A549 (cell line): ENCODE measurements around the gene ILRUN. TPM values are rescaled to one million over a fixed set of nuclear protein-coding genes. Genes with fewer than 3 reads are reported as not detected.

Source experiments
- ATAC-seq, 2 experiments: fragments of 200-7000 bp in 1 of 2; fragments of >200 bp in 1 of 2; cut with Nextera tagmentation in 1 of 2; cut with Tn5 transposase in 1 of 2; 3 replicates each; pipeline versions ENCODE4 v1.8.0 to v1.9.1; 2018 to 2020; ENCODE audit warnings: mild to moderate bottlenecking in 1 of 2, moderate library complexity in 1 of 2
- CTCF ChIA-PET: fragments of 300-600 bp; sonication (Branson Sonifier 250); formaldehyde crosslinking; extraction: SDS; loops from one replicate; lab custom pipeline; 2021; ENCODE audit warnings: antibody characterized with exemption, inconsistent platforms; lab: Yijun Ruan, JAX
- POLR2A ChIA-PET: fragments of 350-600 bp; formaldehyde crosslinking; extraction: SDS; loops from one replicate; lab custom pipeline; 2021; ENCODE audit warnings: antibody characterized with exemption, inconsistent platforms; lab: Yijun Ruan, JAX
- DNase-seq, 2 experiments: peaks; one replicate each; pipeline versions ENCODE4 v3.0.0 to v3.0.0-alpha.2; 2011 to 2016; ENCODE audit warnings: low read depth in 1 of 2, low spot score in 1 of 2
- FAIRE-seq: peaks from 2 replicates; lab custom pipeline; 2011; peaks lifted over from hg19 to GRCh38; lab: Jason Lieb, UNC
- H3K27ac ChIP-seq, 2 experiments: fragments of >200 bp; sonication (Bioruptor Twin); formaldehyde crosslinking; 3 replicates each; pipeline ENCODE4 v1.5.1; 2016 to 2017
- H3K4me1 ChIP-seq: fragments of >200 bp; sonication (Bioruptor Twin); formaldehyde crosslinking; 3 replicates; pipeline ENCODE4 v1.6.1; 2016
- H3K4me2 ChIP-seq: fragments of >200 bp; sonication (Bioruptor Twin); formaldehyde crosslinking; 3 replicates; pipeline ENCODE4 v1.6.1; 2016
- H3K4me3 ChIP-seq: fragments of >200 bp; sonication (Bioruptor Twin); formaldehyde crosslinking; 3 replicates; pipeline ENCODE4 v1.5.1; 2016
- H3K9me3 ChIP-seq: fragments of >200 bp; sonication (Bioruptor Twin); formaldehyde crosslinking; 3 replicates; pipeline ENCODE4 v1.6.1; 2016
- CEBPB ChIP-seq, 2 experiments: fragments of >200 bp in 1 of 2; sonication (Bioruptor Twin) in 1 of 2; formaldehyde crosslinking in 1 of 2; IDR thresholded peaks; 2 replicates each; pipeline ENCODE4 v1.6.1; 2012 to 2016
- EHF ChIP-seq: fragments of 250-450 bp; sonication (Bioruptor Pico); IDR thresholded peaks from 2 replicates; pipeline ENCODE4 v1.5.0; 2020; ENCODE audit warnings: mild to moderate bottlenecking
- EHMT2 ChIP-seq: fragments of 200-600 bp; sonication (generic); IDR thresholded peaks from 2 replicates; pipeline ENCODE4 v1.6.1; 2016; ENCODE audit warnings: antibody characterized with exemption, low read depth, mild to moderate bottlenecking, moderate library complexity
- FOSB ChIP-seq: fragments of 250-450 bp; sonication (Bioruptor Pico); IDR thresholded peaks from 2 replicates; pipeline ENCODE4 v1.5.0; 2020; ENCODE audit warnings: mild to moderate bottlenecking, moderate library complexity
- FOXS1 ChIP-seq: fragments of 250-450 bp; sonication (Bioruptor Pico); IDR thresholded peaks from 2 replicates; pipeline ENCODE4 v1.5.0; 2020; ENCODE audit warnings: mild to moderate bottlenecking, moderate library complexity
- HEYL ChIP-seq: fragments of 250-450 bp; sonication (Bioruptor Pico); IDR thresholded peaks from 2 replicates; pipeline ENCODE4 v1.8.0; 2021; ENCODE audit warnings: mild to moderate bottlenecking, moderate library complexity
- JUN ChIP-seq, 2 experiments: fragments of >200 bp; sonication (Bioruptor Twin); formaldehyde crosslinking; IDR thresholded peaks; 2 replicates in 1 of 2; 3 replicates in 1 of 2; pipeline ENCODE4 v1.6.1; 2016 to 2017
- JUNB ChIP-seq: fragments of >200 bp; sonication (Bioruptor Twin); formaldehyde crosslinking; IDR thresholded peaks from 2 replicates; pipeline ENCODE4 v1.6.1; 2016
- KDM1A ChIP-seq: fragments of 200-600 bp; sonication (generic); IDR thresholded peaks from 2 replicates; pipeline ENCODE4 v1.6.1; 2016; ENCODE audit warnings: low read depth, mild to moderate bottlenecking
- KDM5A ChIP-seq: fragments of 200-600 bp; sonication (generic); IDR thresholded peaks from 2 replicates; pipeline ENCODE4 v1.6.1; 2016; ENCODE audit warnings: antibody characterized with exemption, mild to moderate bottlenecking
- MAZ ChIP-seq: fragments of 150-350 bp; IDR thresholded peaks from 2 replicates; pipeline ENCODE4 v1.6.1; 2014; ENCODE audit warnings: antibody characterized with exemption, low read depth, low read length, borderline replicate concordance
- MYC ChIP-seq: IDR thresholded peaks from 2 replicates; pipeline ENCODE4 v1.6.1; 2012; ENCODE audit warnings: mild to moderate bottlenecking, inconsistent platforms, low read length, improper control_type of control experiment, borderline replicate concordance
- NR3C1 ChIP-seq: fragments of >200 bp; sonication (Bioruptor Twin); formaldehyde crosslinking; IDR thresholded peaks from 3 replicates; pipeline ENCODE4 v1.6.1; 2017
- PHF8 ChIP-seq: fragments of 200-600 bp; sonication (generic); IDR thresholded peaks from 2 replicates; pipeline ENCODE4 v1.6.1; 2016; ENCODE audit warnings: low read depth, mild to moderate bottlenecking, antibody characterized with exemption, moderate library complexity, borderline replicate concordance
- RARB ChIP-seq: fragments of 250-450 bp; sonication (Bioruptor Pico); IDR thresholded peaks from 2 replicates; pipeline ENCODE4 v1.8.0; 2021; ENCODE audit warnings: mild to moderate bottlenecking, moderate library complexity
- RFX5 ChIP-seq: fragments of 450-650 bp; IDR thresholded peaks from 2 replicates; pipeline ENCODE4 v1.7.1; 2014; ENCODE audit warnings: antibody characterized with exemption, mild to moderate bottlenecking, moderate library complexity
- TP53 ChIP-seq: fragments of 250-450 bp; sonication (Bioruptor Pico); IDR thresholded peaks from 2 replicates; pipeline ENCODE4 v1.5.0; 2021; ENCODE audit warnings: mild to moderate bottlenecking, moderate library complexity
- ZC3H11A ChIP-seq: fragments of 450-650 bp; IDR thresholded peaks from 2 replicates; pipeline ENCODE4 v1.6.1; 2014; ENCODE audit warnings: antibody characterized with exemption, mild to moderate bottlenecking
- ZFP36 ChIP-seq: fragments of 450-650 bp; IDR thresholded peaks from 2 replicates; pipeline ENCODE4 v1.6.1; 2014; ENCODE audit warnings: borderline replicate concordance; ENCODE audit not compliant: partially characterized antibody
- ZNF302 ChIP-seq: fragments of 250-450 bp; sonication (Bioruptor Pico); IDR thresholded peaks from 2 replicates; pipeline ENCODE4 v1.9.0; 2021; ENCODE audit warnings: inconsistent platforms, mild to moderate bottlenecking, moderate library complexity
- WGBS: methylation state at CpG from one replicate; pipeline ENCODE4 v1.1.6; 2017; ENCODE audit errors: missing lambda C conversion rate; 5-methylcytosine and 5-hydroxymethylcytosine counted together
- polyA plus RNA-seq, 4 experiments: library from polyadenylated mRNA; depleted of rRNA in 3 of 4; stranded (reverse); fragments of >200 nt; fragmentation: RNase III in 1 of 4; extraction: RNeasy Plus Mini Kit Qiagen cat#74134 plus additional on column Dnase treatment in 1 of 4; gene quantifications; 2 replicates in 3 of 4; 3 replicates in 1 of 4; pipeline ENCODE4 v1.2.3, GENCODE V29; 2011 to 2017
- TF ChIP-seq, protein P1 (sequence below): fragments of 450-650 bp; IDR thresholded peaks from 2 replicates; pipeline ENCODE4 v1.6.1; 2014; ENCODE audit warnings: antibody characterized with exemption
- TF ChIP-seq, protein P2 (sequence below): fragments of >200 bp; sonication (Bioruptor Twin); formaldehyde crosslinking; IDR thresholded peaks from 3 replicates; pipeline ENCODE4 v1.5.1; 2016
- TF ChIP-seq, protein P3 (sequence below): fragments of 250-450 bp; sonication (Bioruptor Pico); IDR thresholded peaks from 2 replicates; pipeline ENCODE4 v1.5.0; 2020; ENCODE audit warnings: low read depth, mild to moderate bottlenecking, moderate library complexity
- TF ChIP-seq, protein P4 (sequence below): fragments of 150-350 bp; IDR thresholded peaks from 2 replicates; pipeline ENCODE4 v1.6.1; 2014; ENCODE audit warnings: low read depth, mild to moderate bottlenecking, low read length
- TF ChIP-seq, protein P5 (sequence below): IDR thresholded peaks from 2 replicates; pipeline ENCODE4 v1.6.1; 2012

Gene ILRUN
- polyA plus RNA-seq, 2 of the 4 experiments (the other 2 are of a cell fraction) = 28.6 to 36.1 TPM

DNA sequence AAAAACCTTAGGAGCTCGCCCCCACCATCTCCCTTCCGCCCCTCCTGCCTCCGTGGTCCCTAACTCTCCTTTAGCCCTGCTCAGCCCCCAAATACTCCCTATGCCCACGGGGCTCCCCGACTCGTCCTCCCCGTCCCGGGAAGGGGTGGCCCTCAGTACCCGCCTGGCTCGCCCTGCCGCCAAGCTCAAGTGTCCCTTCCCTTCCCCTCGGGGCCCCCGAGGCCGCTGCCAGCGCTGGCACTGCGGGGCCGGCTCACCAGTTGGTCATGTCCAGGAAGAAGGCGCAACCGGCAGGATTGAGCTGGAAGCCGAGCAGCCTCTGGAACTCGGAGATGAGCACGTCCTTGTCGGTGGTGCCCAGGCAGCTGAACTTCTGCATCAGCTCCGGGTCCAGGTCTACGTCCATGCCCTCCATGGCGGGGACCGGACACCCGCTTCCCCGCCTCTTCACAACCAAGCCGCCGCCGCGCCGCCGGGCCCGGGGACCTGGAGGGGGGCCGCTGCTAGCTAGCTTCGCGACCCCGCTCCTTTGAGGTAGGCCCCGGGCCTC is 303 bp downstream of the ILRUN start:
- no peak for FAIRE-seq

DNA sequence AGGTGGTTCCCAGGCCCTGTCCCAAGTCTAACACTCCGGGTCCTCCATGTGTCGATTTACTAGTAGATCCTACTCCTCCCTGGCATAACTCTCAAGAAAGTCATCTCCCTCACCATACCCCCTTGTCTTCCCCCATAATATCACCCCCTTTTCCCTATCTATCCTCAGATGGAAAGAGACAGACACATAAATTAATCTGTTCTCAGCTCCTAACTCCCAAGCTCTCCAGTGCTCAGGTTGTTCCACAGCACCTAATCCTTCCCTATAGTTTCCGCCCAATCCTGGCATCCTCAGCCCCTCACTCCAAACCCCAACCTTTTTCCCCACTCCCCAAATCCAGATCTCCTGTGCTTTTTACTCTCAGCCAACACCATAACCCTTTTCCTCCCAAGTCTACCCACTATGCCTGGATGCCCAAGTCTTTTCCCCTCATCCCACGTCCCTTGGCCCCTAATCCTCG is 808 bp downstream of the ILRUN start:
- CTCF ChIA-PET = interaction anchor here (0.6 to 1.1 kb wide), 2 partner anchors 61 to 83 kb away, joined by 3 read pairs; no protein-coding TSS in a partner anchor
- POLR2A ChIA-PET = interaction anchor here (1.0 to 1.1 kb wide), 2 partner anchors 38 to 61 kb away, joined by 4 to 6 read pairs; partner anchors contain the start of gene SNRPC
- Histone ChIP-seq H3K9me3 (no peaks in the 10 kb centered on the region), H3K4me2 (peak overlapping the region; percentile 98), H3K27ac (peak overlapping the region; percentile 82 to 93), H3K4me1 (peaks cover 29% of the 10 kb centered on the region), H3K4me3 (peak overlapping the region; percentile 99)
- WGBS = 5% methylated on average over 5 of the region's 5 CpGs
- FAIRE-seq (no peak), ATAC-seq (peak in 1 of 2 experiments; percentile 7; a peak in 2 of 6 replicates), DNase-seq (no peak)
- TF ChIP-seq ZNF302 (CRISPR knock-in tag) (no peak), CEBPB (IDR thresholded peaks at IDR 0.05) (no peak), JUN (IDR thresholded peaks at IDR 0.05) (no peak), KDM1A (no peak), RARB (CRISPR knock-in tag) (no peak)

More for the DNA sequence above, 303 bp downstream of the ILRUN start:
- ATAC-seq (peak; percentile 69 to 81), DNase-seq (no peak)
- TF ChIP-seq ZFP36 = no peak
- TF ChIP-seq JUNB = no peak
- TF ChIP-seq NR3C1 = no peak
- TF ChIP-seq, protein P1, sequence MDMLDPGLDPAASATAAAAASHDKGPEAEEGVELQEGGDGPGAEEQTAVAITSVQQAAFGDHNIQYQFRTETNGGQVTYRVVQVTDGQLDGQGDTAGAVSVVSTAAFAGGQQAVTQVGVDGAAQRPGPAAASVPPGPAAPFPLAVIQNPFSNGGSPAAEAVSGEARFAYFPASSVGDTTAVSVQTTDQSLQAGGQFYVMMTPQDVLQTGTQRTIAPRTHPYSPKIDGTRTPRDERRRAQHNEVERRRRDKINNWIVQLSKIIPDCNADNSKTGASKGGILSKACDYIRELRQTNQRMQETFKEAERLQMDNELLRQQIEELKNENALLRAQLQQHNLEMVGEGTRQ = no peak
- TF ChIP-seq, protein P2, sequence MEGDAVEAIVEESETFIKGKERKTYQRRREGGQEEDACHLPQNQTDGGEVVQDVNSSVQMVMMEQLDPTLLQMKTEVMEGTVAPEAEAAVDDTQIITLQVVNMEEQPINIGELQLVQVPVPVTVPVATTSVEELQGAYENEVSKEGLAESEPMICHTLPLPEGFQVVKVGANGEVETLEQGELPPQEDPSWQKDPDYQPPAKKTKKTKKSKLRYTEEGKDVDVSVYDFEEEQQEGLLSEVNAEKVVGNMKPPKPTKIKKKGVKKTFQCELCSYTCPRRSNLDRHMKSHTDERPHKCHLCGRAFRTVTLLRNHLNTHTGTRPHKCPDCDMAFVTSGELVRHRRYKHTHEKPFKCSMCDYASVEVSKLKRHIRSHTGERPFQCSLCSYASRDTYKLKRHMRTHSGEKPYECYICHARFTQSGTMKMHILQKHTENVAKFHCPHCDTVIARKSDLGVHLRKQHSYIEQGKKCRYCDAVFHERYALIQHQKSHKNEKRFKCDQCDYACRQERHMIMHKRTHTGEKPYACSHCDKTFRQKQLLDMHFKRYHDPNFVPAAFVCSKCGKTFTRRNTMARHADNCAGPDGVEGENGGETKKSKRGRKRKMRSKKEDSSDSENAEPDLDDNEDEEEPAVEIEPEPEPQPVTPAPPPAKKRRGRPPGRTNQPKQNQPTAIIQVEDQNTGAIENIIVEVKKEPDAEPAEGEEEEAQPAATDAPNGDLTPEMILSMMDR = no peak
- TF ChIP-seq RFX5 = no peak
- TF ChIP-seq MYC = no peak
- no peak for TF ChIP-seq TP53
- no peak for TF ChIP-seq EHF (CRISPR knock-in tag)
- TF ChIP-seq, protein P3, sequence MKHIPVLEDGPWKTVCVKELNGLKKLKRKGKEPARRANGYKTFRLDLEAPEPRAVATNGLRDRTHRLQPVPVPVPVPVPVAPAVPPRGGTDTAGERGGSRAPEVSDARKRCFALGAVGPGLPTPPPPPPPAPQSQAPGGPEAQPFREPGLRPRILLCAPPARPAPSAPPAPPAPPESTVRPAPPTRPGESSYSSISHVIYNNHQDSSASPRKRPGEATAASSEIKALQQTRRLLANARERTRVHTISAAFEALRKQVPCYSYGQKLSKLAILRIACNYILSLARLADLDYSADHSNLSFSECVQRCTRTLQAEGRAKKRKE = no peak
- no peak for TF ChIP-seq EHMT2
- TF ChIP-seq, protein P4, sequence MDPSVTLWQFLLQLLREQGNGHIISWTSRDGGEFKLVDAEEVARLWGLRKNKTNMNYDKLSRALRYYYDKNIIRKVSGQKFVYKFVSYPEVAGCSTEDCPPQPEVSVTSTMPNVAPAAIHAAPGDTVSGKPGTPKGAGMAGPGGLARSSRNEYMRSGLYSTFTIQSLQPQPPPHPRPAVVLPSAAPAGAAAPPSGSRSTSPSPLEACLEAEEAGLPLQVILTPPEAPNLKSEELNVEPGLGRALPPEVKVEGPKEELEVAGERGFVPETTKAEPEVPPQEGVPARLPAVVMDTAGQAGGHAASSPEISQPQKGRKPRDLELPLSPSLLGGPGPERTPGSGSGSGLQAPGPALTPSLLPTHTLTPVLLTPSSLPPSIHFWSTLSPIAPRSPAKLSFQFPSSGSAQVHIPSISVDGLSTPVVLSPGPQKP = no peak
- peak overlapping the region; percentile 82 to 93 for H3K27ac ChIP-seq
- CTCF ChIA-PET = interaction anchor here (0.6 to 1.1 kb wide), 2 partner anchors 60 to 83 kb away, joined by 3 read pairs; no protein-coding TSS in a partner anchor
- WGBS = 0% methylated on average over 19 of the region's 41 CpGs
- peak overlapping the region; percentile 99 for H3K4me3 ChIP-seq
- POLR2A ChIA-PET = interaction anchor here (1.0 to 1.1 kb wide), 2 partner anchors 39 to 61 kb away, joined by 4 to 6 read pairs; partner anchors contain the start of gene SNRPC
- peak overlapping the region; percentile 98 for H3K4me2 ChIP-seq
- peaks cover 29% of the 10 kb centered on the region for H3K4me1 ChIP-seq
- H3K9me3 ChIP-seq = no peaks in the 10 kb centered on the region

DNA sequence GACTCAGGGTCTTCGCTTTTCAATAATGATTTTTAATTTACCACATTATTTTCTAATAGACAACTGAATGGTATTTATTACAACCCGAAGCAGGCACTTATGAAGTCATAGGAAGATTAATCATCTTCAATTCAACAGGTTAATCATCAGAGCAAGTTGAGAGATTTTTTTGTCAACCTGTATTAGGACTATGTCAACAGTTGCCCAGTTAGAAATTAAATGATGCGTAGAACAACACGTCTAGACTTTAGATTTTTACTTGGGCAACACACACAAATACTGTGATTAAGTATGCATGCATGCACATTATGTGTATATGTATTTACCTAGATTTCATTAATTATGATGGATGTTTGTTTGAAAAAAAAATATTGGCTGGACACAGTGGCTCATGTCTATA is 4.3 kb downstream of the ILRUN start:
- Histone ChIP-seq H3K9me3 (no peaks in the 10 kb centered on the region), H3K4me2 (0 out of 3 replicates have a peak overlapping the region, but pooled peaks have one; percentile 6), H3K4me1 (peaks cover 27% of the 10 kb centered on the region)
- CTCF ChIA-PET = interaction anchor here (0.9 kb wide), 1 partner anchor 447 kb away, joined by 3 read pairs; no protein-coding TSS in a partner anchor
- FAIRE-seq (no peak), DNase-seq (no peak)
- 57% methylated on average over 4 of the region's 4 CpGs for WGBS
- TF ChIP-seq FOXS1 (CRISPR knock-in tag) (no peak), PHF8 (no peak), NR3C1 (no peak), FOSB (CRISPR knock-in tag) (no peak), MAZ (no peak), ZC3H11A (no peak), JUNB (no peak), KDM5A (no peak), RARB (CRISPR knock-in tag) (no peak), ZFP36 (no peak), MYC (no peak), HEYL (CRISPR knock-in tag) (no peak)
- TF ChIP-seq, protein P3 = no peak
- TF ChIP-seq, protein P5, sequence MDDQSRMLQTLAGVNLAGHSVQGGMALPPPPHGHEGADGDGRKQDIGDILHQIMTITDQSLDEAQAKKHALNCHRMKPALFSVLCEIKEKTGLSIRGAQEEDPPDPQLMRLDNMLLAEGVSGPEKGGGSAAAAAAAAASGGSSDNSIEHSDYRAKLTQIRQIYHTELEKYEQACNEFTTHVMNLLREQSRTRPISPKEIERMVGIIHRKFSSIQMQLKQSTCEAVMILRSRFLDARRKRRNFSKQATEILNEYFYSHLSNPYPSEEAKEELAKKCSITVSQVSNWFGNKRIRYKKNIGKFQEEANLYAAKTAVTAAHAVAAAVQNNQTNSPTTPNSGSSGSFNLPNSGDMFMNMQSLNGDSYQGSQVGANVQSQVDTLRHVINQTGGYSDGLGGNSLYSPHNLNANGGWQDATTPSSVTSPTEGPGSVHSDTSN = no peak
- TF ChIP-seq, all 56 proteins: peak for 0
- Histone ChIP-seq H3K27ac (no peak overlapping the region), H3K4me3 (no peak overlapping the region)
- no peak for ATAC-seq
- POLR2A ChIA-PET = no interaction called here
